Measurements from ENCODE around the gene CACNA2D3.

DNA sequence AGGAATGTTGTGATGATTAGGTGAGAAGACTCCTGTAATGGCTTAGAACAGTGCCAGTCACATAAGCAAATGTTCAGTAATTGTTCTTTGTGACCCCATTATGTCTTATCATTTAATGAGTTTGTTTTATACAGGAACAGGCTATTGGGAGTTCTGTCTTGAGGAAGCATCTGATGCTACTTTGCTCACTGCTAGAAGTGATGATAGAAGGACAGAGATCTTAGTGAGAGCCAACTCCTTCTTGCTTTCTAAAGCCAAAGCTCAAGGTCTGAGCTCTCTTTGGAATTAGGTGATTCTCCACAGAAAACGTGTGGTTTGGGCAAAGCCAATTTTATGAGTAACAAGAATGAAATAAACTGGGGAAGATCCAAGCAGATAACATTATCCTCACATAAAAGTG is 590.7 kb downstream of the CACNA2D3 start:
- TF ChIP-seq, protein P1, sequence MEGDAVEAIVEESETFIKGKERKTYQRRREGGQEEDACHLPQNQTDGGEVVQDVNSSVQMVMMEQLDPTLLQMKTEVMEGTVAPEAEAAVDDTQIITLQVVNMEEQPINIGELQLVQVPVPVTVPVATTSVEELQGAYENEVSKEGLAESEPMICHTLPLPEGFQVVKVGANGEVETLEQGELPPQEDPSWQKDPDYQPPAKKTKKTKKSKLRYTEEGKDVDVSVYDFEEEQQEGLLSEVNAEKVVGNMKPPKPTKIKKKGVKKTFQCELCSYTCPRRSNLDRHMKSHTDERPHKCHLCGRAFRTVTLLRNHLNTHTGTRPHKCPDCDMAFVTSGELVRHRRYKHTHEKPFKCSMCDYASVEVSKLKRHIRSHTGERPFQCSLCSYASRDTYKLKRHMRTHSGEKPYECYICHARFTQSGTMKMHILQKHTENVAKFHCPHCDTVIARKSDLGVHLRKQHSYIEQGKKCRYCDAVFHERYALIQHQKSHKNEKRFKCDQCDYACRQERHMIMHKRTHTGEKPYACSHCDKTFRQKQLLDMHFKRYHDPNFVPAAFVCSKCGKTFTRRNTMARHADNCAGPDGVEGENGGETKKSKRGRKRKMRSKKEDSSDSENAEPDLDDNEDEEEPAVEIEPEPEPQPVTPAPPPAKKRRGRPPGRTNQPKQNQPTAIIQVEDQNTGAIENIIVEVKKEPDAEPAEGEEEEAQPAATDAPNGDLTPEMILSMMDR (IDR thresholded peaks at IDR 0.05): no peak
- no peak for TF ChIP-seq ZFX (IDR thresholded peaks at IDR 0.05; ENCODE audit: borderline replicate concordance)
